ENCODE data around the gene DNAH14.
"Not testable (repeated sequence)": the region's sequence is repeated elsewhere in the genome, so short reads cannot be mapped to it uniquely, and the experiment has no call there.

Gene DNAH14

DNA sequence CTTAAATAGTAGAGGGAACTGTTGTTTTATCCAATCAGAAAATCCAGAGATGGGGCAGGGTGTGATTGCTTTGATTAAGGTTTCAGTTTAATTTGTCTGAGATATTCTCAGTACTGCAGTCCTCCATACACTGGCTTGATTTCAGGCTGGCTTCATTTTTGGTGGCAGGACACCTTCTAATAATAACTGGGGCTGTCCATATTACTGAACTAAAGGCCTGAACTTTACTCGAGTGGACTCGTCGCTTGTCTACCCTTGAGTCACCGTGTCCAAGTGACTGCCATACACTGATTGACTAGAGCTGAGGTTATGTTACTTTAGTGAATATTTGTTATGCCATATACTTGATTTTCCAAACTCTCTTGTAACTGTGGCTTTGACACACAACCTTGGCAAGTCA, 228.8 kb downstream of the DNAH14 start:
- Histone ChIP-seq H3K27ac (ENCODE audit: low read length) (no peak overlapping the region), H3K9ac (ENCODE audit: low read length) (no peak overlapping the region), H3K4me3 (ENCODE audit: low read length) (no peak overlapping the region), H3K4me2 (ENCODE audit: low read depth, low read length) (no peak overlapping the region), H3K36me3 (replicated peaks; ENCODE audit: insufficient read depth, low read length) (no peaks in the 10 kb centered on the region), H3K79me2 (ENCODE audit: low read length) (no peaks in the 10 kb centered on the region), H3K4me1 (ENCODE audit: low read length) (no peaks in the 10 kb centered on the region), H3F3A (ENCODE audit: insufficient read depth, low read length) (no peaks in the 10 kb centered on the region), H2AFZ (ENCODE audit: low read length) (no peak overlapping the region), H3K9me3 (replicated peaks; ENCODE audit: insufficient read depth, low read length) (no peaks in the 10 kb centered on the region), H3K27me3 (replicated peaks; ENCODE audit: insufficient read depth, low read length) (no peaks in the 10 kb centered on the region), H3K9me2 (replicated peaks; ENCODE audit: insufficient read depth, low read length) (no peaks in the 10 kb centered on the region), H4K20me1 (ENCODE audit: insufficient read depth, low read length) (no peaks in the 10 kb centered on the region)
- DNase-seq: no peak
- TF ChIP-seq EZH2 (optimal IDR thresholded peaks at IDR 0.05; ENCODE audit: low read depth, low read length) (no peak), EZH2phosphoT487 (IDR thresholded peaks at IDR 0.05; ENCODE audit: low read length) (no peak)
- TF ChIP-seq, protein P1, sequence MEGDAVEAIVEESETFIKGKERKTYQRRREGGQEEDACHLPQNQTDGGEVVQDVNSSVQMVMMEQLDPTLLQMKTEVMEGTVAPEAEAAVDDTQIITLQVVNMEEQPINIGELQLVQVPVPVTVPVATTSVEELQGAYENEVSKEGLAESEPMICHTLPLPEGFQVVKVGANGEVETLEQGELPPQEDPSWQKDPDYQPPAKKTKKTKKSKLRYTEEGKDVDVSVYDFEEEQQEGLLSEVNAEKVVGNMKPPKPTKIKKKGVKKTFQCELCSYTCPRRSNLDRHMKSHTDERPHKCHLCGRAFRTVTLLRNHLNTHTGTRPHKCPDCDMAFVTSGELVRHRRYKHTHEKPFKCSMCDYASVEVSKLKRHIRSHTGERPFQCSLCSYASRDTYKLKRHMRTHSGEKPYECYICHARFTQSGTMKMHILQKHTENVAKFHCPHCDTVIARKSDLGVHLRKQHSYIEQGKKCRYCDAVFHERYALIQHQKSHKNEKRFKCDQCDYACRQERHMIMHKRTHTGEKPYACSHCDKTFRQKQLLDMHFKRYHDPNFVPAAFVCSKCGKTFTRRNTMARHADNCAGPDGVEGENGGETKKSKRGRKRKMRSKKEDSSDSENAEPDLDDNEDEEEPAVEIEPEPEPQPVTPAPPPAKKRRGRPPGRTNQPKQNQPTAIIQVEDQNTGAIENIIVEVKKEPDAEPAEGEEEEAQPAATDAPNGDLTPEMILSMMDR (IDR thresholded peaks at IDR 0.05; ENCODE audit: low read length): no peak

DNA sequence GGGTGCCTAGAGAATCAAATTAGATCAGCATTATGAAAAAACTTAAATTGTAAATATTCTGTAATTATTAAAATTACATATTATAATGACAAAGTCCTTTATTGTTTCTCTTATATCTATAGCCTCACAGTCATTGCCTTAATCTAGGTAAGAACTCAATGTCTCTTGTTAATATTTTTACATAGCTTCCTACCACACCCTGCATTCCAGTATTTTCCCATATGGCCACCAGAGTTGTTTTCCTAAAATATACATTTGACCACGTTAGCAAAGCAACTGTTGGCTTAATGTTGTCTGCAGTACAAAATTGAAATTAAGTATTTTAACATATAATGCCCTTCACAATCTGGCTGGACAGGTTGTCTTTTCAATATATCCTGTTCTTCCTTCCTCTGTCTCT, 230.3 kb downstream of the DNAH14 start:
- Histone ChIP-seq H3K27ac (ENCODE audit: low read length) (no peak overlapping the region), H3K4me2 (ENCODE audit: low read depth, low read length) (no peak overlapping the region), H3K9me3 (replicated peaks; ENCODE audit: insufficient read depth, low read length) (no peaks in the 10 kb centered on the region), H3K4me3 (ENCODE audit: low read length) (no peak overlapping the region), H3F3A (ENCODE audit: insufficient read depth, low read length) (no peaks in the 10 kb centered on the region), H3K79me2 (ENCODE audit: low read length) (no peaks in the 10 kb centered on the region), H3K27me3 (replicated peaks; ENCODE audit: insufficient read depth, low read length) (no peaks in the 10 kb centered on the region), H3K9me2 (replicated peaks; ENCODE audit: insufficient read depth, low read length) (no peaks in the 10 kb centered on the region), H2AFZ (ENCODE audit: low read length) (no peak overlapping the region), H3K9ac (ENCODE audit: low read length) (no peak overlapping the region), H3K36me3 (replicated peaks; ENCODE audit: insufficient read depth, low read length) (no peaks in the 10 kb centered on the region), H3K4me1 (ENCODE audit: low read length) (no peaks in the 10 kb centered on the region), H4K20me1 (ENCODE audit: insufficient read depth, low read length) (no peaks in the 10 kb centered on the region)
- no peak for DNase-seq
- TF ChIP-seq, protein P1 (IDR thresholded peaks at IDR 0.05; ENCODE audit: low read length): no peak
- no peak for TF ChIP-seq EZH2phosphoT487 (IDR thresholded peaks at IDR 0.05; ENCODE audit: low read length)
- TF ChIP-seq EZH2 (optimal IDR thresholded peaks at IDR 0.05; ENCODE audit: low read depth, low read length): no peak

DNA sequence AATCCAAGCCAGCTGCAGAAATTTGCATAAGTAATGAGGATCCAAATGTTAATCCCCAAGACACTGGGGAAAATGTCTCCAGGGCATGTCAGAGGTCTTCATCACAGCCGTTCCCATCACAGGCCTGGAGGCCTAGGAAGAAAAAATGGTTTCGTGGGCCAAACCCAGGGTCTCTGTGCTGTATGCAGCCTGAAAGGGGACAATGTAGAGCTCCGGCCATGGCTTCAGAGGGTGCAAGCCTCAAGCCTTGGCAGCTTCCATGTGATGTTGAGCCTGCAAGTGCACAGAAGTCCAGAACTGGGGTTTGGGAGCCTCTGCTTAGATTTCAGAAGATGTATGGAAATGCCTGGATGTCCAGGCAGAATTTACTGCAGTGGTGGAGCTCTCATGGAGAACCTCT, 247.9 kb downstream of the DNAH14 start:
- not testable (repeated sequence) for H3K9me3 ChIP-seq (replicated peaks; ENCODE audit: insufficient read depth, low read length); H3K4me1 ChIP-seq (ENCODE audit: low read length); DNase-seq; H3K4me3 ChIP-seq (ENCODE audit: low read length); H3K36me3 ChIP-seq (replicated peaks; ENCODE audit: insufficient read depth, low read length); H4K20me1 ChIP-seq (ENCODE audit: insufficient read depth, low read length); H3K27me3 ChIP-seq (replicated peaks; ENCODE audit: insufficient read depth, low read length); H3F3A ChIP-seq (ENCODE audit: insufficient read depth, low read length); H3K79me2 ChIP-seq (ENCODE audit: low read length); H2AFZ ChIP-seq (ENCODE audit: low read length); H3K4me2 ChIP-seq (ENCODE audit: low read depth, low read length); H3K27ac ChIP-seq (ENCODE audit: low read length); H3K9me2 ChIP-seq (replicated peaks; ENCODE audit: insufficient read depth, low read length); H3K9ac ChIP-seq (ENCODE audit: low read length)

DNA sequence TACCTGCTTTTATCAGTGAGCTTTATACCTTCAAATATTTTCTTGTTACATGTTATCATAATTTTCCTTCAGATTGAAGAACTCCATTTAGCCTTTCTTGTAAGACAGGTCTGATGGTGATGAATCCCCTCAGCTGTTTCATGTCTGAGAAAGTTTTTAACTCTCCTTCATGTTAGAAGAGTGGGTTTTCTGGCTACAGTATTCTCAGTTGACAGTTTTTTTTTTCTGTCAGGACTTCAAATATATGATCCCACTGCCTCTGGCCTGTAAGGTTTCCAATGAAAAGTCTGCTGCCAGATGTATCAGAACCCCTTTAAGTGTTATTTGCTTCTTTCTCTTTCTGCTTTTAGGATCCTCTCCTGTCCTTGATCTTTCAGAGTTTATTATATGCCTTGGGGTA, 250.2 kb downstream of the DNAH14 start:
- H3K4me1 ChIP-seq (ENCODE audit: low read length): no peaks in the 10 kb centered on the region
- DNase-seq: no peak
- no peak overlapping the region for H3K27ac ChIP-seq (ENCODE audit: low read length)
- TF ChIP-seq, protein P1 (IDR thresholded peaks at IDR 0.05; ENCODE audit: low read length): no peak
- TF ChIP-seq EZH2phosphoT487 (IDR thresholded peaks at IDR 0.05; ENCODE audit: low read length) (no peak), EZH2 (optimal IDR thresholded peaks at IDR 0.05; ENCODE audit: low read depth, low read length) (no peak)
- H3K9me2 ChIP-seq (replicated peaks; ENCODE audit: insufficient read depth, low read length): no peaks in the 10 kb centered on the region
- H3K4me2 ChIP-seq (ENCODE audit: low read depth, low read length): no peak overlapping the region
- H3K4me3 ChIP-seq (ENCODE audit: low read length): no peak overlapping the region
- H2AFZ ChIP-seq (ENCODE audit: low read length): no peak overlapping the region
- no peaks in the 10 kb centered on the region for H3K9me3 ChIP-seq (replicated peaks; ENCODE audit: insufficient read depth, low read length)
- no peaks in the 10 kb centered on the region for H3K79me2 ChIP-seq (ENCODE audit: low read length)
- H3K36me3 ChIP-seq (replicated peaks; ENCODE audit: insufficient read depth, low read length): no peaks in the 10 kb centered on the region
- no peaks in the 10 kb centered on the region for H3F3A ChIP-seq (ENCODE audit: insufficient read depth, low read length)
- H3K9ac ChIP-seq (ENCODE audit: low read length): no peak overlapping the region
- no peaks in the 10 kb centered on the region for H4K20me1 ChIP-seq (ENCODE audit: insufficient read depth, low read length)
- no peaks in the 10 kb centered on the region for H3K27me3 ChIP-seq (replicated peaks; ENCODE audit: insufficient read depth, low read length)

Measured in MM.1S (cell line).